ENCODE measurements around the gene GFRA1.

The GFRA1 gene

GRCh38 chr10:116083226-116083762, 189.7 kb downstream of the GFRA1 start:
- no peaks in the 10 kb centered on the region for H3K9me3 ChIP-seq (ENCODE audit: insufficient read depth, low read length, severe bottlenecking)
- no peak for TF ChIP-seq CTCF (IDR thresholded peaks at IDR 0.05; ENCODE audit: borderline replicate concordance, extremely low read depth, low read length, poor library complexity, severe bottlenecking)
- H3K4me1 ChIP-seq (ENCODE audit: insufficient read depth, low read length): no peaks in the 10 kb centered on the region
- no peaks in the 10 kb centered on the region for H3K27me3 ChIP-seq (ENCODE audit: insufficient read depth, low read length, poor library complexity)
- DNase-seq (no peak), ATAC-seq (ENCODE audit: insufficient read depth, low read depth) (no peak)
- H4K20me1 ChIP-seq (ENCODE audit: insufficient read depth, low read length): no peaks in the 10 kb centered on the region
- no peak overlapping the region for H3K4me2 ChIP-seq (ENCODE audit: insufficient read depth, low read length)
- no peak overlapping the region for H3K4me3 ChIP-seq (ENCODE audit: low read depth in 1 of 2, low read length in 2 of 2)
- no peak overlapping the region for H2AFZ ChIP-seq (ENCODE audit: low read depth, low read length)
- H3K36me3 ChIP-seq (ENCODE audit: insufficient read depth, low read length): no peaks in the 10 kb centered on the region
- no peak overlapping the region for H3K27ac ChIP-seq (ENCODE audit: low read length)
- no peak overlapping the region for H3K9ac ChIP-seq (ENCODE audit: low read depth, low read length)
- H3K79me2 ChIP-seq (ENCODE audit: insufficient read depth, low read length): no peaks in the 10 kb centered on the region

- no peaks in the 10 kb centered on the region for H3K36me3 ChIP-seq (ENCODE audit: insufficient read depth, low read length)
- H3K4me1 ChIP-seq (ENCODE audit: insufficient read depth, low read length): no peaks in the 10 kb centered on the region
- ATAC-seq (ENCODE audit: insufficient read depth, low read depth) (no peak), DNase-seq (no peak)
- no peaks in the 10 kb centered on the region for H3K9me3 ChIP-seq (ENCODE audit: insufficient read depth, low read length, severe bottlenecking)
- no peaks in the 10 kb centered on the region for H4K20me1 ChIP-seq (ENCODE audit: insufficient read depth, low read length)
- no peaks in the 10 kb centered on the region for H3K27me3 ChIP-seq (ENCODE audit: insufficient read depth, low read length, poor library complexity)
- H3K27ac ChIP-seq (ENCODE audit: low read length): no peak overlapping the region
- H3K4me3 ChIP-seq (ENCODE audit: low read depth in 1 of 2, low read length in 2 of 2): no peak overlapping the region
- H3K9ac ChIP-seq (ENCODE audit: low read depth, low read length): no peak overlapping the region
- H2AFZ ChIP-seq (ENCODE audit: low read depth, low read length): no peak overlapping the region
- no peaks in the 10 kb centered on the region for H3K79me2 ChIP-seq (ENCODE audit: insufficient read depth, low read length)
- H3K4me2 ChIP-seq (ENCODE audit: insufficient read depth, low read length): no peak overlapping the region
- no peak for TF ChIP-seq CTCF (IDR thresholded peaks at IDR 0.05; ENCODE audit: borderline replicate concordance, extremely low read depth, low read length, poor library complexity, severe bottlenecking)
- no peak for TF ChIP-seq EZH2 (IDR thresholded peaks at IDR 0.05; ENCODE audit: borderline replicate concordance, low read depth, low read length, severe bottlenecking)
These were observed 190.2 kb downstream of the GFRA1 start for GRCh38 chr10:116082762-116083161.

GRCh38 chr10:116082206-116082605, 190.8 kb downstream of the GFRA1 start:
- DNase-seq: no peak
- Histone ChIP-seq H3K9ac (ENCODE audit: low read depth, low read length) (no peak overlapping the region), H4K20me1 (ENCODE audit: insufficient read depth, low read length) (no peaks in the 10 kb centered on the region)

More at GRCh38 chr10:116082206-116082605, 190.8 kb downstream of the GFRA1 start:
- no peaks in the 10 kb centered on the region for H3K9me3 ChIP-seq (ENCODE audit: insufficient read depth, low read length, severe bottlenecking)
- no peak overlapping the region for H3K4me2 ChIP-seq (ENCODE audit: insufficient read depth, low read length)
- no peak overlapping the region for H3K4me3 ChIP-seq (ENCODE audit: low read depth in 1 of 2, low read length in 2 of 2)
- no peaks in the 10 kb centered on the region for H3K27me3 ChIP-seq (ENCODE audit: insufficient read depth, low read length, poor library complexity)
- no peaks in the 10 kb centered on the region for H3K4me1 ChIP-seq (ENCODE audit: insufficient read depth, low read length)
- no peak overlapping the region for H3K27ac ChIP-seq (ENCODE audit: low read length)
- TF ChIP-seq EZH2 (IDR thresholded peaks at IDR 0.05; ENCODE audit: borderline replicate concordance, low read depth, low read length, severe bottlenecking) (no peak), CTCF (IDR thresholded peaks at IDR 0.05; ENCODE audit: borderline replicate concordance, extremely low read depth, low read length, poor library complexity, severe bottlenecking) (no peak)
- no peaks in the 10 kb centered on the region for H3K36me3 ChIP-seq (ENCODE audit: insufficient read depth, low read length)
- ATAC-seq (ENCODE audit: insufficient read depth, low read depth): no peak
- no peaks in the 10 kb centered on the region for H3K79me2 ChIP-seq (ENCODE audit: insufficient read depth, low read length)
- no peak overlapping the region for H2AFZ ChIP-seq (ENCODE audit: low read depth, low read length)
